ENCODE results near the gene IL31.
"Not testable (repeated sequence)": the region's sequence is repeated elsewhere in the genome, so short reads cannot be mapped to it uniquely, and the experiment has no call there.

The IL31 gene

GRCh38 chr12:122174155-122174845 is at the start of gene IL31:
TSS of gene IL31 (minus strand) at chr12:122174221. CDS start at chr12:122174172, 49 bp downstream.
- in situ Hi-C loops (cut with MboI; ENCODE audit: low sequenced_read_pairs): no loop called here

GRCh38 chr12:122216445-122216844 is 42.4 kb upstream of the IL31 start:
- in situ Hi-C loops (cut with MboI; ENCODE audit: low sequenced_read_pairs): no loop called here

GRCh38 chr12:122215771-122216170 is 41.8 kb upstream of the IL31 start:
- in situ Hi-C loops (cut with MboI; ENCODE audit: low sequenced_read_pairs): no loop called here

GRCh38 chr12:122208073-122208820 is 34.2 kb upstream of the IL31 start:
- in situ Hi-C loops (cut with MboI; ENCODE audit: low sequenced_read_pairs): no loop called here

- in situ Hi-C loops (cut with MboI; ENCODE audit: low sequenced_read_pairs): no loop called here
Observed at GRCh38 chr12:122207391-122207790, 33.4 kb upstream of the IL31 start.

- in situ Hi-C loops (cut with MboI; ENCODE audit: low sequenced_read_pairs): no loop called here
Observed at GRCh38 chr12:122206976-122207375, 33.0 kb upstream of the IL31 start.

GRCh38 chr12:122206111-122206881 is 32.3 kb upstream of the IL31 start:
- in situ Hi-C loops (cut with MboI; ENCODE audit: low sequenced_read_pairs): no loop called here

GRCh38 chr12:122205053-122205925 is 31.3 kb upstream of the IL31 start:
- in situ Hi-C loops (cut with MboI; ENCODE audit: low sequenced_read_pairs): no loop called here

GRCh38 chr12:122204167-122205052 is 30.4 kb upstream of the IL31 start:
- in situ Hi-C loops (cut with MboI; ENCODE audit: low sequenced_read_pairs): no loop called here

- in situ Hi-C loops (cut with MboI; ENCODE audit: low sequenced_read_pairs): no loop called here
Observed at GRCh38 chr12:122203301-122204166, 29.5 kb upstream of the IL31 start, which contains the start of gene B3GNT4. TSS of gene B3GNT4 (plus strand) at chr12:122203709. CDS start at chr12:122204619, 910 bp downstream.

GRCh38 chr12:122202811-122203210 is 28.8 kb upstream of the IL31 start:
- in situ Hi-C loops (cut with MboI; ENCODE audit: low sequenced_read_pairs): not testable (repeated sequence)

GRCh38 chr12:122202017-122202416 is 28.0 kb upstream of the IL31 start:
- in situ Hi-C loops (cut with MboI; ENCODE audit: low sequenced_read_pairs): no loop called here

GRCh38 chr12:122201381-122201780 is 27.4 kb upstream of the IL31 start:
- in situ Hi-C loops (cut with MboI; ENCODE audit: low sequenced_read_pairs): no loop called here

GRCh38 chr12:122200541-122201175 is 26.6 kb upstream of the IL31 start:
- in situ Hi-C loops (cut with MboI; ENCODE audit: low sequenced_read_pairs): no loop called here

GRCh38 chr12:122199484-122200355 is 25.7 kb upstream of the IL31 start:
- in situ Hi-C loops (cut with MboI; ENCODE audit: low sequenced_read_pairs): loop anchor here (10.0 kb wide), 1 partner anchor 145 kb away; no protein-coding TSS in a partner anchor

- in situ Hi-C loops (cut with MboI; ENCODE audit: low sequenced_read_pairs): loop anchor here (10.0 kb wide), 1 partner anchor 143 kb away; no protein-coding TSS in a partner anchor
Observed at GRCh38 chr12:122197612-122197966, 23.6 kb upstream of the IL31 start.

GRCh38 chr12:122195405-122195804 is 21.4 kb upstream of the IL31 start:
- in situ Hi-C loops (cut with MboI; ENCODE audit: low sequenced_read_pairs): loop anchor here (10.0 kb wide), 1 partner anchor 141 kb away; no protein-coding TSS in a partner anchor
